ENCODE measurements around the gene PTPRC. TPM values are rescaled to one million over a fixed set of nuclear protein-coding genes. Genes with fewer than 3 reads are reported as not detected.
A peak's percentile ranks its signal among the peaks of the same experiment; 100 is the strongest.

Gene PTPRC
- polyA plus RNA-seq, 1 donor, result 4.6 TPM

- DNase-seq, result no peak
Observed at GRCh38 chr1:198763298-198763714, 124.5 kb downstream of the PTPRC start.

GRCh38 chr1:198764748-198765147, 125.9 kb downstream of the PTPRC start:
- no peak for DNase-seq

- no peak for DNase-seq
Observed at GRCh38 chr1:198765416-198765815, 126.6 kb downstream of the PTPRC start.

- DNase-seq, result peak; percentile 58
Observed at GRCh38 chr1:198771563-198772153, 132.8 kb downstream of the PTPRC start.

- DNase-seq, result no peak
Observed at GRCh38 chr1:198772626-198773025, 133.8 kb downstream of the PTPRC start.

GRCh38 chr1:198773030-198773429, 134.2 kb downstream of the PTPRC start:
- no peak for DNase-seq

- no peak for DNase-seq
Observed at GRCh38 chr1:198773523-198773922, 134.7 kb downstream of the PTPRC start.

GRCh38 chr1:198774421-198774820, 135.6 kb downstream of the PTPRC start:
- no peak for DNase-seq

GRCh38 chr1:198775606-198776005, 136.8 kb downstream of the PTPRC start:
- DNase-seq, result no peak

- no peak for DNase-seq
Observed at GRCh38 chr1:198776602-198777029, 137.8 kb downstream of the PTPRC start.

- no peak for DNase-seq
Observed at GRCh38 chr1:198778049-198778448, 139.2 kb downstream of the PTPRC start.

- DNase-seq, result no peak
Observed at GRCh38 chr1:198780376-198780775, 141.5 kb downstream of the PTPRC start.

- DNase-seq, result peak; percentile 29
Observed at GRCh38 chr1:198788561-198789064, 149.8 kb downstream of the PTPRC start.

- DNase-seq, result no peak
Observed at GRCh38 chr1:198793714-198794113, 154.9 kb downstream of the PTPRC start.

GRCh38 chr1:198794498-198794897, 155.7 kb downstream of the PTPRC start:
- DNase-seq, result no peak

GRCh38 chr1:198797656-198798055, 158.8 kb downstream of the PTPRC start:
- no peak for DNase-seq

GRCh38 chr1:198798923-198799386, 160.1 kb downstream of the PTPRC start:
- no peak for DNase-seq

GRCh38 chr1:198805498-198806151, 166.8 kb downstream of the PTPRC start:
- no peak for DNase-seq

GRCh38 chr1:198806861-198807260, 168.0 kb downstream of the PTPRC start:
- DNase-seq, result no peak
